Activated naive CD4-positive, alpha-beta T cell (primary cell): Measurements from ENCODE around the gene NEB.

Source experiments
- DNase-seq, 4 experiments: peaks; one replicate each; lab custom pipeline; 2025; lab: John Stamatoyannopoulos, UW

The NEB gene, protein sequence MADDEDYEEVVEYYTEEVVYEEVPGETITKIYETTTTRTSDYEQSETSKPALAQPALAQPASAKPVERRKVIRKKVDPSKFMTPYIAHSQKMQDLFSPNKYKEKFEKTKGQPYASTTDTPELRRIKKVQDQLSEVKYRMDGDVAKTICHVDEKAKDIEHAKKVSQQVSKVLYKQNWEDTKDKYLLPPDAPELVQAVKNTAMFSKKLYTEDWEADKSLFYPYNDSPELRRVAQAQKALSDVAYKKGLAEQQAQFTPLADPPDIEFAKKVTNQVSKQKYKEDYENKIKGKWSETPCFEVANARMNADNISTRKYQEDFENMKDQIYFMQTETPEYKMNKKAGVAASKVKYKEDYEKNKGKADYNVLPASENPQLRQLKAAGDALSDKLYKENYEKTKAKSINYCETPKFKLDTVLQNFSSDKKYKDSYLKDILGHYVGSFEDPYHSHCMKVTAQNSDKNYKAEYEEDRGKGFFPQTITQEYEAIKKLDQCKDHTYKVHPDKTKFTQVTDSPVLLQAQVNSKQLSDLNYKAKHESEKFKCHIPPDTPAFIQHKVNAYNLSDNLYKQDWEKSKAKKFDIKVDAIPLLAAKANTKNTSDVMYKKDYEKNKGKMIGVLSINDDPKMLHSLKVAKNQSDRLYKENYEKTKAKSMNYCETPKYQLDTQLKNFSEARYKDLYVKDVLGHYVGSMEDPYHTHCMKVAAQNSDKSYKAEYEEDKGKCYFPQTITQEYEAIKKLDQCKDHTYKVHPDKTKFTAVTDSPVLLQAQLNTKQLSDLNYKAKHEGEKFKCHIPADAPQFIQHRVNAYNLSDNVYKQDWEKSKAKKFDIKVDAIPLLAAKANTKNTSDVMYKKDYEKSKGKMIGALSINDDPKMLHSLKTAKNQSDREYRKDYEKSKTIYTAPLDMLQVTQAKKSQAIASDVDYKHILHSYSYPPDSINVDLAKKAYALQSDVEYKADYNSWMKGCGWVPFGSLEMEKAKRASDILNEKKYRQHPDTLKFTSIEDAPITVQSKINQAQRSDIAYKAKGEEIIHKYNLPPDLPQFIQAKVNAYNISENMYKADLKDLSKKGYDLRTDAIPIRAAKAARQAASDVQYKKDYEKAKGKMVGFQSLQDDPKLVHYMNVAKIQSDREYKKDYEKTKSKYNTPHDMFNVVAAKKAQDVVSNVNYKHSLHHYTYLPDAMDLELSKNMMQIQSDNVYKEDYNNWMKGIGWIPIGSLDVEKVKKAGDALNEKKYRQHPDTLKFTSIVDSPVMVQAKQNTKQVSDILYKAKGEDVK (N-terminal part only)

DNA sequence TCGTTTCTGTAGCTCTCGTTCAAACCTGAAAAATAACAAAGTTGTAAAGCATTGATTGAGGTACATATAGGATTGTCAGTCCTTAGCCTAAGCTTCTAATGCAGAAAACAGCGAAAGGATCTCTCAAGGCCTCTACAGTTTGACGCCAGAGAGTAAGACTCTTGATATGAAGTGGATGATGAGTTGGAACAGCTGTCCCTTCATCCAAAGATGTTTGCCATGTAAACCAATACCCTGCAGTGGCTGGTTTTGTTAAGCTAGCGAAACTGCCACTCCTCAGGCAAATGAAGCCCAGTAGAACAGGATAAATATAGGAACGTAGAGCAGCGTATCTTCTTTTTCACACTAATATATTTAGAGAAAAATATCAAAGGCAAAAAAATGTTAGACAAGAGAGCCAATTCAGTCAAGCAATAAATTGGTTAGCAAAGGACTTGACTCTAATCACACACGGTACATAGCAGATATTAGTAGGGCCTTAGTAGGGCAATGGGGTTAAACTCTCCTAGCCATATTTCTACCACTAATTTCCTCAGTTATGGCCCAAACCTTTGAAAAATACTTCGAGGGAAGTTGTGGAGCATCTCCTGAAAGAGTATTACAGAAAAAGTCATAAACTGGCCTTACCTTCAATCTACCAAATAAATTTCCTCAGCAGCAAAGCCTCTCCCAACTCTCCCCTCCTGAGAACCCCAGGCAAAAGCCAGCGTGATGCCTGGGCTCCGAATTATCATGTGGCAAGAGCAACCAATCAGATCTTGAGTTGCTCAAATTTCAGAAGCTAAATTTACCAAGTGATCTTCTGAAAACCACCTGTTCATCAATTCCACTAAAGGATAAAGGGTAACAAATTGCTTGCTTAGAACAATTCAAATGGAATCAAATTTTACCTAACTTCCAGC is at the start of gene NEB:
NEB (minus strand) TSS at position 706 of the 902 bp plus-strand sequence. CDS start 1,320 bp downstream, outside the sequence.
- no peak for DNase-seq

DNA sequence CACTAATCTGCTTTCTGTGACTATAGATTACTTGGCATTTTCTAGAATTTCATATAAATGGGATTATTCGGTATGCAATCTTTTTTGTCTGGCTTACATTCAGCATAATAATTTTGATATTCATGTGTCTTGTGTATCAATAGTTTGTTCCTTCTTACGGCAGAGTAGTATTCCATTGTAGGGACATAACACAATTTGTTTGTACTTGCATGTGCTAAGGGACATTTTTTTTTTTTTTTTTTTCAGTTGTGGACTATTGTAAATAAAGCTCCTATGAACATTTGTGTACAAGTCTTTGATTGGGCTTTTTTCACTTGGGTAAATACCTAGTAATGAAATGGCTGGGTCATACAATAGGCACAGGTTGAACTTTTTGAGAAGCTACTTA is 48.9 kb upstream of the NEB start:
- DNase-seq, result no peak

DNA sequence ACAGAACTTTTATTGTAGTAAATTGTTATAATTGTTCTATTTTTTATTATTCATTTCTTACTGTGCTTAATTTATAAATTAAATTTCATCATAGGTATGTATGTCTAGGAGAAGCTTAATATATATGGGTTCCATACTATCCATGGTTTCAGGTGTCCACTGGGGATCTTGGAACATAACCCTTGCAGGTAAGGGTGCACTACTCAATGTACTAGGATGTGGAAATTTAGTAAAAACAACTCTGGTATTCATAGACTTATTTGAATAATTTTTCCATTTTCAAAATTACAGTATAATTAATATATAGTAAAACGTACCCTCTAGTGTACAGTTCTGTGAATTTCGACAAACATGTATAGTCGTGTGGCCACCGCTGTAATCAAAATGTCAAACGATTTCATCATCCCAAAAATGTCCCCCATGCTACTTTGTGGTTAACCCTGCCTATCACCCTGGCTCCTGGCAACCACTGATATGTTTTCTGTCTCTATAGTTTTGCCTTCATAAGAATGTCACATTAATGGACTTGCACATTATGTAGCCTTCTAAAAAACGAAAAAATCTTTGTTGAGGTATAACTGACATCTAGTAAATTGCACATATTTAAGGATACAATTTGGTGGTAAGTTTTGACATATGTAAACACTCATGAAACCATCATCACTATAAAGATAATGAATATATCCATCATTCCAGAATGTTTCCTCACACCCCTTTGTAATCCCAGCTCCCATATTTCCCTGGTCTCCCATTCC is 48.3 kb upstream of the NEB start:
- DNase-seq, result no peak

DNA sequence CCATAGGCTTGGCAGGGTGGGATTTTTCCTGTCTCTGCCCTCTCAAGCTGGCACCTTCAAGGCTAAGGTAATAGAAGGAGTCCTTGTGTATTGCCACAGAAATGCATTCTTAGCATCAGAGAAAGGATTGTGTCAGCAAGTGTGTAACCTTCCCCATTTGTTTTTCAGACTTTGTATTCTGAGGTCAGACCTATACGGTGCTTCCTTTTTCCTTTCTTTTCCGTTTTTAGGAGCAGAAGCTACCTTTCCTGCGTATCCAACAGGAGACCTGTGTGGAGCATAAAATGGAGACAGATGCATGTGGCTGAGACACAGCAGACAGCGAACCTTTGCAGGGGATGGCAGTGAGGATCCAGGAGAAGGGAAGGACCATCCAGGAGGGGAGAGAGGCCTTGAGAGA is 47.4 kb upstream of the NEB start:
- no peak for DNase-seq

DNA sequence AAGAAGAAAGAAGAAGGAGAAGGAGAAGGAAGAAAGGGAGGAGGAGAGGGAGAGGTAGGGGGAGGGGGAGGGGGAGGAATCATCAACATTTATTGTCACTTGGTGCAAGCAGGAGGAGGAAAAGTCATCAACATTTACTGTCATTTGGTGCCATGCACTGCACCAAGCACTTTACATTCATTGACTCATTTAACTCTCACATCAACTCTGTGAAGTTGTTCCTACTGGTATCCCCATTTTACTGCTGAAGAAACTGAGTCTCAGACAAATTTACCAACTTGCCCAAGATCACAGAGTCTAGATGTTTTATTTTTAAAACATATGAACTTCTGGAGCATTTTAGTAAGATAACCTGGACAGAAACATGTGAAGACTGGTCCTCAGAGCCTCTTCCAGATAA is 46.7 kb upstream of the NEB start:
- no peak for DNase-seq

DNA sequence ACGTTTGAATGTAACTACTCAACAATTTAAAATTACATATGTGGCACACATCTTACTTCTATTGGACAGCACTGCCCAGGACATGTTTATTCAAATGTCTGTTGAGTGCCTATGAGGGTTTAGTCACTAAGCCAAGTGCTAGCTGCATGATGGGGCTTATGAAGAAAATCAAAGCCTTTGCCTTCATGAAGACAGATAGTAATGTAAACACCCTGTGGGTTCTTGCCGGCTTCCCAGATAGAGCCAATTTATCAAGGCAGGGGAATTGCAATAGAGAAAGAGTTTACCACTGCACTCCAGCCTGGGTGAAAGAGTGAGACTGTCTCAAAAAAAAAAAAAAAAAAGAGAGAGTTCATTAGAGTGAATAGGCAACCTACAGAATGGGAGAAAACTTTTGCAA is 43.7 kb upstream of the NEB start:
- no peak for DNase-seq

DNA sequence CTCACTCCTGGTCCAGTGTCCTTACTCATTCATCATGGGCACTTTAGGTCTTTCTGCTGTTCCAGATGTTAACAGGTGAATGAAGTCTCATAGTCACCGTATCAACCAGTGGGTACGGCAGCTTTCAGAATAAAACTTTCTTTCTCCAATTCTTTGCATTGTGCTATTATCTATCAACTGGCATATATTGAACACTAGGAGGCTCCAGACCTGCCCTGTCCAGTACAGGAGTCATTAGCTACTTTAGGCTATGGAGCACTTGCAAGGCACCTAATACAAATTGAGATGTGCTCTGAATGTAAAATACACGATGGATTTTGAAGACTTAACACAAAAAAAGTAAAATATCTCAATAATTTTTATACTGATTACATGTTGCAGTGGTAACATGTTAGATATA is 43.2 kb upstream of the NEB start:
- no peak for DNase-seq

DNA sequence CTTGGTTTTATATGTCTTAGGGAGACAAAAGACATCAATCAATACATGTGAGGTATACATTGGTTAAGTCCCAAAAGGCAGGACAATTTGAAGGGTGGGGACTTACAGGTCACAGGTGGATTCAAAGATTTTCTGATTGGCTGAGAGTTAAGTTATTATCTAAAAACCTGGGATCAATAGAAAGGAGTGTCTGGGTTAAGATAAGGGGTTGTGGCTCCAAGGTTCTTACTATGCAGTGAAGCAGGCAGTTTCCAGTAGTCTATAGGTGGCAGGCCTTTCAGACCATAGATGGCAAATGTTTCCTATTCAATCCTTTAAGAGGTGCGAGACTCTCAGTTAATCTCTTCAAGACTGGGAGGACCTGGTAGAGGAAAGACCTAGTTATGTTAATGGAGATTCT is 42.1 kb upstream of the NEB start:
- no peak for DNase-seq

DNA sequence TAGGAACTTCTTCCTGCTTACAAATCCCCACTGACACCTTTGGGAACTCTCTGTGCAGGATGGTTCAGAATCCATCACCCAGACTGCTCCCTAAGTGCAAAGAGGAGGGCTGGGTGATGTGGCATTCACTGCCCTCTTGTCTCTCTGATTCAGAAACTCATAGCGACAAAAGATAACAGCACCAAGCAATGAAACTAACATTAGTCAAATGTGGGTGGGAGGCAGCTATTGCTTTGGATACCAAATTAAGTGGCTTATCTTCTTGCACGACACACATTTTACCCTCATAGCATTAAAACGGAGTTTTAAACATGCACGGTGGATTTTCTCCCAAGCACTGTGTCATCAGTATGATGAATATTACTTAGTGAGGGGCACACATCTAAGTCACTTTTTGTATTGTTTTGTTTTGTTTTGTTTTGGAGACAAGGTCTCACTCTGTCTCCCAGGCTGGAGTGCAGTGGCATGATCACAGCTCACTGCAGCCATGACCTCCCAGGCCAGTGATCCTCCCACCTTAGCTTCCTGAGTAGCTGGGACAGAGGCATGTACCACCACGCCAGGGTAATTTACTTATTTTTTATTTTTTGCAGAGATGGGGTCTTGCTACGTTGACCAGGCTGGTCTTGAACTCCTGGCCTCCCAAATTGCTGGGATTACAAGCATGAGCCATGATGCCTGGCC is 40.9 kb upstream of the NEB start:
- no peak for DNase-seq

DNA sequence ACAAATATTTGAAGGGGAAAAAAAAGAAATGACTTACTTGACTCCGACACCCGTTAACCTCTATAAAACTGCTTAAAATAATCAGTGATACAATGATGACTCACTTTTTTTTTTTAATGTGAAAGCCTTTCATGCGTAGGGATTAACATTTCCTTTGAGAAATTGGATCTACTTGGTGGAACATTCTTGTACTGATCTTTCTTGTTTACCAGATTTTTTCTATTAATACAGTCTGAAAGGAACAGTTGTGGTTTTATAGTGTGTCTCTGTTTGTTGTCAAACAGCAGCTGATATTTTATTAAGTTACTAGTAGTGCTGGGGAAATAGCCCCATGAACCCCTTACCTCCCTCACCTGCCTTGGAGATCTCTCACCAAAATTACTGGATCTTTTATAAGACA is 40.2 kb upstream of the NEB start:
- no peak for DNase-seq

DNA sequence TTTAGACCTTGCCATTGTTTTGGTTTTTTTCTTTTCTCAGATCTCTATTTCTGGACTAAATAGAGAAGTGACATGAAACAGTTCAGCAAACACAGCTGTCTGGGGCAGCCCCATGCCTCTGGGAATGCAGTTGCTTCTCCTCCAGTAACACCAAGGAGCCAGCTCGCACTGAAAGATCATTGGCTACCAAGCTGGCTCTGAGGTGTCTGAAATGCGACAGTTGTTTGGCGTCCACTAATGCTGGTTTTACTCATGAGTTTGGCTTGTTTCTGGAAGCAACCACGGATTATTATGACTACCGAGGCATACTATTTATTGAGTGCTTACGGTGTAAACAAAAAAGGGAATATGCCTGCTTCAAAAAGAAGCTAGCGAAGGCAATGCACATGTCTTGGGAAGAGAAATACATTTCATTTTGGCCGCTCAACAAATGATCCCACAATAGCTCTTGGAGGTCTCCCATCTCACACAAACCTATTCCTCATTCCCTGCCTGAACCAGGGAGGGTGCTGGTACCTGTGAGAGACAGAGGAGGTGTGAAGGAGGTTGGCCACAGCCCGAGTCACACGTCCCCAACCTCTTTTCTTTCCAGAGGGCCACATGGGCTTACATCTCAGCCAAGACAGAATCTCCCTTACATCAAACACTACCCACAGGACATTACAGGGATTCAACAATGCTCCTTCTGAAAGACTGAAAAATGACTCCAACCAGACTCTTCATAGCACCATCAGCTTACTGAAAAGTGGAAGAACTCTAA is 37.5 kb upstream of the NEB start:
- no peak for DNase-seq

DNA sequence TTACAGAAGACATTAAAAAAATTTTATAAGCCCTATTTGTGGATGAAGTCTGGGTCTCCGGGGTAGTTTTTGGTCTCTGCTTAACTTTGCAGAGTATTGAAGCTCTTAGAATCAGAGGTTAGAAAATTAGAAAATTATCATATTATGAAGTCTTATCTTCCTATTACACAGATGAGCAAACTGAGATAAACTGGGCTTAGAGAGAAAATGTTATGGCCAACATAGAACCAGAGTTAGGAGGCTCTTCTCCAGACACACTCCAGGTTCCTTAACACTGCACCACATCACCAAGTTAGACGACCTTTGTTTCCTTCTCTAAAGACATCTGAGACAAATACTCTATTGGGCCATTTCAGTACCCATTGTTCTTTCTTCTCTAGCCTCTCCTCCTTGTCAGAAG is 36.7 kb upstream of the NEB start:
- no peak for DNase-seq

DNA sequence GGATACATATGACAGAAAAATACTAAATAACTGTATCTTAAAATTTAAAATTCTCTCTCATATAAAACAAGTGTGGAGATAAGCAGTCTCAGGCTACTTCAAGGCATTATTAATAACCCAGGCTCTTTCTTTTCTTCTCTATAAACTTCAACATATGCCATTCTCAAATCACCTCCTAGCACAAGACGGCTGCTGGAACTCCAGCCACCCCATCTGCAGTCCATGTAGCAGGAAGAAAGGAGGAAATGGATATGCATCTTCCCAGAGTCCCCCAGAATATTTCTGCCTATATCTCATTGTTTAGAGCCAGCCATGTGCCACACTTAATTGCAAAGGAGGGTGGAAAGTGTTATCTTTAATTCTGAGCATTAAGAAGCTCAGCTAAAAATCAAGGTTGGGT is 35.3 kb upstream of the NEB start:
- no peak for DNase-seq

DNA sequence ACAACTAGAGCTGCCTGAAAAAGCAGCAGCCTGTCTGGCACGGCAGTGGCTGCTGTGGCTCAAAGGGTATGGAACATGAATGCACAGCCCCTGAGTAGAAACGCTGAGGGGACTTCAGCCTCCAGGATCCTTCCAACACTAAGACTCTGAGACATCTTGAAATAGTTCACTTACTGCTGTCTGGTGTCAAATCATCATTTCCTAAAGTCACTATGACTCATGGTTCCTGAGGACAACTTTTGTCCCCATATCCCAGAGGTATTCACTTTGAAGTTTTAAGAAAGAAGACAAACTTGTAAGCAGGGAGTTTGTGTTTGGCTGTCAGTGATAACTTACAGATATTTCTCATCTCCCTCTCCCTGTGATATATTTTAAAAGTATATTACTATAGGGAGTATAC is 33.3 kb upstream of the NEB start:
- DNase-seq, result no peak

DNA sequence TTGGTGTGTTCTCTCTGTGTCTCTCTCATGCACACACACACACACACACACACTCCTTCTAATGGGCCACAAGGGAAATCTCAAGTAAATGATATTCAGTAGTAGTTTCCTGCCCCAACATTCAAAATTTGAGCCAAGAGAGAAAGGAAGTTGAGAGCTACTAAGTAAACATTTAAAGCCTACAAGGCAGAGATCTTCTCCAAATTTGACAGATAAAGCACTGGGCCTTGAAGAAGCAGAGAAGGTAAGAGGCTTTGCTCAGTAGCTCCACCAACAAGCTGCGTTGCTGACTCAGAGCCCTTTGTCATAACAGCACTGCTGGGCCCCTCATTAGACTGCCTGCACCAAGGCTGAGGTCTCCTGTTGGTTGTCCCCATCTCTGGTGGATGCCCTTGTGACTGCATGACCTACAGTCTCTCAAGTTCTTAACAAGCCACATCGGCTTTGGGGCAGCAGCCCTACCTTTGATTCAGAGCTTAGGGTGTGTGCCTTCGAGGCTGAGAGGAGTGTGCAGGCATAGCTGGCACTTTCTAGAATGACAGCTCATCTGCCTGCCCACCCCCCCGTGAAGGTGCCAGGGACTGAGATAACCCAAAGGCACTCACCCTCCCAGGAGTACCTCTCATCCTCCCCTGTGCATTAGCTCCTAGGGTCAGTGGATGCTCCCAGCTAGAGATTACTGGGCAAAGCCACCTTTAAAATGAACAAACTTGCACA is 32.3 kb upstream of the NEB start:
- DNase-seq, result no peak

DNA sequence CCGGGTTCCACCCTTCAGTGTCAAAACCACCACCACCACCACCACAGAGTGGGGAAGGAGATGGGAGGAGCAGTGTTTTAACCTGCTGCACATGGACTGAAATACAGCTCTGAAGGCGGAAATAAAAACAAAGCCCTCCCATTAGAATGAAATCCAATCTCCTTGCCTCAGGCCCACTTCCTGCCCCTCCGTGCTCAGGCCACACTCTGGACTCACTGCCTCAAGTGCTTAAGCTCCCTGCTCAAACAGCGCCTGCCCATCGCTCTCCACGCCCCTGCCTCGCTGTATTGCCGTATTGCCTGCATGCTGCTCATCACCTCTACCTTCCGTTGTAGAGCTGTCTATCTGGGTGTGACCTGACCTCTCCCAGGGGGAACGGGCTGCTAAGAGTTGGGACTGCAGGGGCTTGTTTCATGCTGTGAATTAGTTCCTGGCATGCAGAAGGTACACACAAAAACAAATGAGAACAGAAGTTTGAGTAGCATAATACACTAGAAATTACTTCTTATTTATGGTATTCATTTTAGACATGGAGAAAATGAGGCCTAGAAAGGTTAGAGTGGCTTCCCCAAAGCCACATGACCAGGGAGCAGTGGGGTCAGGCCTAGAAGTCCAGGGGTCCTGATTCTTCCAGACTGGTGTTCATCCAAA is 31.6 kb upstream of the NEB start:
- DNase-seq, result no peak

DNA sequence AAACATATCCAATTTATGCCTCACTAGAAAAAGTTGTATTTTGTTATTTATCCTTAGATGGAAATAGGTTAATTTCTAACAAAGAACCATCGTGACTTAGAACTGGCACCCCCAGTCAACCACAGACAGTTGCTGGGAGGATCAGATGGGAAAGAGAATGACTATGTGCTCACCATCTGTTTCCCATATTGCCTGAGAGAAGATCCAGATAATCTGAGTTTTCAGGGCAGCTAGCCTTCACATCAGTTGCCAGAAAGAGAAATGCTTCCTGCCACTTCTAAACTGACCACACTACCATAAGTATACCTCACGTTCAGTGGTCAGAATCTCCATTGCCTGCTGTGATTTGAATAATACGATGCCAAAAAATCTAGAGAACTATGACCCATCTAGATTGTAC is 28.4 kb upstream of the NEB start:
- no peak for DNase-seq

DNA sequence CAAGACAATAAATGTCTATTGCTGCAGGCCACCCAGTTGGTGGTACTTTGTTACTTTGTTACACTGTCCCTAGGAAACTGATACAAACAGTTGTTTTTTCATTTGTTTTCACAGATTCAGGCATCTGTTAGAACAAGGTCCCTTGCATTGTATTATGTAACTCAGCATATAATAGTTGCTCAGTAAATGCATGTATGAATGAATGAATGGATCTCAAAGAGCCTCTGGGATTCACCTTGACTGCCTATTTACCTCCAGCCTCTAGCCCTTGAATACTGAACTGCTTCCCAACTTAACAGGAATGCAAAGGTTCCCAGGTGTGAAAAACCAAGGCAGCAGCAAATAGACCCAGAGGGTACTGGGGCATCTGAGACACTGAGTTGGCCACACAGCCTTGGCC is 27.4 kb upstream of the NEB start:
- DNase-seq, result no peak
